Measurements from ENCODE around the gene ZNF277.

The ZNF277 gene

DNA sequence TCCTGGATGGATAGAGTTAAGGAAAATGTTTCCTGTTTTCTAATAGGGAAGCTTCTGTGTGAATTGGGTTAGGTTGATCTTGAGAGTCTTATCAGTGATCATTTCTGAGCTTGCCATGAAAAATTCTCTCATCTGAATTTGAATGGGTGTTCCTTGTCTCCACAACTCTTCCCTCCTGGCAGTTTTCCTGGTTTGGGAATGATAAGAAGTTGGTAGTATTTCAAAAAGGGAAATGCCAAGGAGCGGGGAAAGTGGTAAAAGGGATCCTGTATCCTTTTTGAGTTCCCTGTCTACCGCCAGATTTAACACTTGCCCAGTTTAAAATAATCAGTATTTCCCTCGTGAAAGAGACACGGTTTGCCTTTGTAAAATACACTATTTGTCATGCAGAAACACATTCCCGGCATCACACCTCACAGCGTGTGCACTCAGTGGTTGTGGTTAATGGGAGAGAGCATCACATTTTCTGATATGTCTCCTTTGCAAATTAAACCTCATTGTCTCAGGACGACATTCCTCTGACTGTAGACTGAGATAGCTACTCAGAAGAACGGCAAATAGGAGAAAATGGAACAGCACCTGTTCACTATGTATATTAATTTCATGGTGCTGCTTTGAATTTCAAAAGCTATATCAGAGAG, 130.6 kb downstream of the ZNF277 start:
- no peak for DNase-seq (ENCODE audit: low read depth)
- no peak overlapping the region for H3K4me3 ChIP-seq (ENCODE audit: low read depth, low read length)
- TF ChIP-seq, protein P1, sequence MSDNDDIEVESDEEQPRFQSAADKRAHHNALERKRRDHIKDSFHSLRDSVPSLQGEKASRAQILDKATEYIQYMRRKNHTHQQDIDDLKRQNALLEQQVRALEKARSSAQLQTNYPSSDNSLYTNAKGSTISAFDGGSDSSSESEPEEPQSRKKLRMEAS (IDR thresholded peaks at IDR 0.05; ENCODE audit: low read depth, low read length) = no peak
- no peak for TF ChIP-seq POLR2A (IDR thresholded peaks at IDR 0.05; ENCODE audit: extremely low read depth, insufficient read length)
- TF ChIP-seq, protein P2, sequence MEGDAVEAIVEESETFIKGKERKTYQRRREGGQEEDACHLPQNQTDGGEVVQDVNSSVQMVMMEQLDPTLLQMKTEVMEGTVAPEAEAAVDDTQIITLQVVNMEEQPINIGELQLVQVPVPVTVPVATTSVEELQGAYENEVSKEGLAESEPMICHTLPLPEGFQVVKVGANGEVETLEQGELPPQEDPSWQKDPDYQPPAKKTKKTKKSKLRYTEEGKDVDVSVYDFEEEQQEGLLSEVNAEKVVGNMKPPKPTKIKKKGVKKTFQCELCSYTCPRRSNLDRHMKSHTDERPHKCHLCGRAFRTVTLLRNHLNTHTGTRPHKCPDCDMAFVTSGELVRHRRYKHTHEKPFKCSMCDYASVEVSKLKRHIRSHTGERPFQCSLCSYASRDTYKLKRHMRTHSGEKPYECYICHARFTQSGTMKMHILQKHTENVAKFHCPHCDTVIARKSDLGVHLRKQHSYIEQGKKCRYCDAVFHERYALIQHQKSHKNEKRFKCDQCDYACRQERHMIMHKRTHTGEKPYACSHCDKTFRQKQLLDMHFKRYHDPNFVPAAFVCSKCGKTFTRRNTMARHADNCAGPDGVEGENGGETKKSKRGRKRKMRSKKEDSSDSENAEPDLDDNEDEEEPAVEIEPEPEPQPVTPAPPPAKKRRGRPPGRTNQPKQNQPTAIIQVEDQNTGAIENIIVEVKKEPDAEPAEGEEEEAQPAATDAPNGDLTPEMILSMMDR (IDR thresholded peaks at IDR 0.05; ENCODE audit: low read depth, low read length) = no peak
- TF ChIP-seq MYC (IDR thresholded peaks at IDR 0.05; ENCODE audit: low read depth, low read length) = no peak

DNA sequence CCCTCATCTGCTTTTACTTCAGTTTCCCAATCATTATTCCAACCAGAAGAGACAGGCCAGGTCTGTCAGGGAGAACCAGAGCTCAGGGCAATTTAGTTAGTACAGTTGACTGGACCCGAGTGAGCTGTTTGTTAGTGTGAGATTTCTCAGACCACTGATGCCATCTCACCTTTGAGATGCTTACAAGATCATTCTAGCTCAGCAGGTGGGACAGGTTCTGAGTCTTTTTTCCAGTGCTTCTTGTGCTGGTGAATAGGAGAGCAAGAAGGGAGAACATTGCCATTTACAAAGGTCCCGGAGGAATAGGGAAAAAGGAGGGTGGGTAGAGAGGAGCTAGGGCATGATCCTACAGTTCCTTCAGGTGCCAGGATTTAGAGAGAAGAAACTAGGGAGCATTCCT, 131.4 kb downstream of the ZNF277 start:
- H3K4me3 ChIP-seq (ENCODE audit: low read depth, low read length) = no peak overlapping the region
- no peak for DNase-seq (ENCODE audit: low read depth)
- TF ChIP-seq, protein P1 (IDR thresholded peaks at IDR 0.05; ENCODE audit: low read depth, low read length) = no peak
- TF ChIP-seq POLR2A (IDR thresholded peaks at IDR 0.05; ENCODE audit: extremely low read depth, insufficient read length) = no peak
- no peak for TF ChIP-seq MYC (IDR thresholded peaks at IDR 0.05; ENCODE audit: low read depth, low read length)
- TF ChIP-seq, protein P2 (IDR thresholded peaks at IDR 0.05; ENCODE audit: low read depth, low read length) = no peak

- no peak overlapping the region for H3K4me3 ChIP-seq (ENCODE audit: low read depth, low read length)
- TF ChIP-seq, protein P2 (IDR thresholded peaks at IDR 0.05; ENCODE audit: low read depth, low read length) = no peak
- TF ChIP-seq POLR2A (IDR thresholded peaks at IDR 0.05; ENCODE audit: extremely low read depth, insufficient read length) = no peak
- TF ChIP-seq, protein P1 (IDR thresholded peaks at IDR 0.05; ENCODE audit: low read depth, low read length) = no peak
- TF ChIP-seq MYC (IDR thresholded peaks at IDR 0.05; ENCODE audit: low read depth, low read length) = no peak
- no peak for DNase-seq (ENCODE audit: low read depth)
Measured at GRCh38 chr7:112338786-112339185, 132.3 kb downstream of the ZNF277 start.

GRCh38 chr7:112341464-112341863, 135.0 kb downstream of the ZNF277 start:
- no peak for TF ChIP-seq MYC (IDR thresholded peaks at IDR 0.05; ENCODE audit: low read depth, low read length)
- TF ChIP-seq POLR2A (IDR thresholded peaks at IDR 0.05; ENCODE audit: extremely low read depth, insufficient read length) = no peak
- TF ChIP-seq, protein P2 (IDR thresholded peaks at IDR 0.05; ENCODE audit: low read depth, low read length) = no peak
- no peak overlapping the region for H3K4me3 ChIP-seq (ENCODE audit: low read depth, low read length)
- DNase-seq (ENCODE audit: low read depth) = no peak

GRCh38 chr7:112346381-112347060, 140.0 kb downstream of the ZNF277 start:
- no peak for DNase-seq (ENCODE audit: low read depth)
- TF ChIP-seq POLR2A (IDR thresholded peaks at IDR 0.05; ENCODE audit: extremely low read depth, insufficient read length) (no peak), MYC (IDR thresholded peaks at IDR 0.05; ENCODE audit: low read depth, low read length) (no peak)
- TF ChIP-seq, protein P1 (IDR thresholded peaks at IDR 0.05; ENCODE audit: low read depth, low read length) = no peak
- TF ChIP-seq, protein P2 (IDR thresholded peaks at IDR 0.05; ENCODE audit: low read depth, low read length) = no peak

More at GRCh38 chr7:112346381-112347060, 140.0 kb downstream of the ZNF277 start:
- no peak overlapping the region for H3K4me3 ChIP-seq (ENCODE audit: low read depth, low read length)
